Peyer's patch (tissue), 4 donors: Measurements from ENCODE around the gene LDB3.

Experiments
- CTCF ChIP-seq, 6 experiments: fragments of 450-650 bp in 4 of 6; fragments of 200-600 bp in 2 of 6; sonication (generic) in 1 of 6; IDR thresholded peaks; one replicate each; pipeline ENCODE4 v1.5.1; 2017 to 2019; ENCODE audit warnings: antibody characterized with exemption in 6 of 6, mild to moderate bottlenecking in 3 of 6, moderate library complexity in 1 of 6
- POLR2A ChIP-seq, 2 donors: fragments of 450-650 bp; IDR thresholded peaks; one replicate each; pipeline ENCODE4 v1.5.1; 2017; ENCODE audit warnings: antibody characterized with exemption in 2 of 2, mild to moderate bottlenecking in 2 of 2, moderate library complexity in 2 of 2

DNA sequence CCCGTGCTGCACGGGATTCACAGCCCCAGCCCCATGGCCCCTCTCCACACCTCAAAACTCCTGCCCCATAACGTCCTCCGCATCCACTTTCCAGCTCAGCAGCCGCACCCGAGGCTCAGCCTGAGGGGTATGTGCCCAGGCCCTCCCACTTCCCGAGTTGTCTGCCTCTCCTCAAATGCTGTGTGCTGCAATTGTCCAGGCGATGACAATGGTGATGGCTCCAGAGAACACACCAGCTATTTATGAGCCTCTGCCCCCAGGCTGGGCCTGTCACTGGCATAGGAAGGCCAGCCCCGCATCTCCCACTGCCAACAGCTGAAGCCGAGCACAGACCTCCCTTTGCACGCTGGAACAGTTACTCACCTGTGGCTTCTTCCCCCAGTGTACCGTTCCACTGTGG lies 2.4 kb upstream of the LDB3 start:
- TF ChIP-seq CTCF (IDR thresholded peaks at IDR 0.05) = no peak
- no peak for TF ChIP-seq POLR2A (IDR thresholded peaks at IDR 0.05)
